IMR-90 (cell line): ENCODE results near the gene FBXO31. TPM values are rescaled to one million over a fixed set of nuclear protein-coding genes. Genes with fewer than 3 reads are reported as not detected.

Experiments
- ATAC-seq: fragments of 200-7000 bp; cut with Tn5 transposase; 2 replicates; pipeline ENCODE4 v1.9.1; 2020; ENCODE audit warnings: low read depth, mild to moderate bottlenecking, moderate library complexity
- BruUV-seq: library from RNA; stranded (reverse); fragments of 400-500 nt; replicated peaks from 2 replicates; lab custom pipeline; 2021; lab: Mats Ljungman, UMichigan
- CTCF ChIA-PET: fragments of 300-600 bp; formaldehyde crosslinking; extraction: SDS; loops from one replicate; lab custom pipeline; 2021; ENCODE audit warnings: antibody characterized with exemption; lab: Yijun Ruan, JAX
- POLR2A ChIA-PET: fragments of 300-600 bp; sonication (Branson Sonifier 250); formaldehyde crosslinking; loops from one replicate; lab custom pipeline; 2022; ENCODE audit warnings: antibody characterized with exemption; ENCODE audit not compliant: unreplicated experiment; lab: Charles Lee
- DNase-seq: peaks from one replicate; pipeline ENCODE4 v3.0.0; 2013
- H2AFZ ChIP-seq: replicated peaks from 2 replicates; pipeline ENCODE3; 2013; ENCODE audit warnings: low read length, mild to moderate bottlenecking; ENCODE audit not compliant: poor library complexity
- H2AK5ac ChIP-seq: 2 replicates; pipeline ENCODE4 v1.6.1; 2013; ENCODE audit warnings: low read depth, low read length, inconsistent platforms
- H2AK9ac ChIP-seq: replicated peaks from 2 replicates; pipeline ENCODE3; 2013; ENCODE audit warnings: mild to moderate bottlenecking, low read depth, low read length, moderate library complexity; ENCODE audit not compliant: poor library complexity
- H2BK120ac ChIP-seq: 2 replicates; pipeline ENCODE4 v1.6.1; 2013; ENCODE audit warnings: low read depth, low read length, inconsistent platforms
- H2BK15ac ChIP-seq: 3 replicates; pipeline ENCODE4 v1.6.1; 2013; ENCODE audit warnings: low read depth, low read length, inconsistent platforms
- H2BK20ac ChIP-seq: 2 replicates; pipeline ENCODE4 v1.6.1; 2013; ENCODE audit warnings: low read depth, mild to moderate bottlenecking, inconsistent platforms, low read length, moderate library complexity
- H2BK5ac ChIP-seq: 2 replicates; pipeline ENCODE4 v1.6.1; 2013; ENCODE audit warnings: mild to moderate bottlenecking, low read depth, low read length, inconsistent platforms; ENCODE audit not compliant: poor library complexity, severe bottlenecking
- H3K14ac ChIP-seq: replicated peaks from 2 replicates; pipeline ENCODE4 v1.6.1; 2013; ENCODE audit warnings: low read depth, low read length, inconsistent platforms
- H3K18ac ChIP-seq: 2 replicates; pipeline ENCODE4 v1.6.1; 2013; ENCODE audit warnings: low read depth, low read length, control low read depth
- H3K23ac ChIP-seq: 2 replicates; pipeline ENCODE4 v1.6.1; 2013; ENCODE audit warnings: low read depth, low read length, inconsistent platforms
- H3K27ac ChIP-seq: 2 replicates; pipeline ENCODE4 v1.5.1; 2013; ENCODE audit warnings: mild to moderate bottlenecking, control low read depth, low read length; ENCODE audit not compliant: insufficient read depth
- H3K27me3 ChIP-seq: 2 replicates; pipeline ENCODE4 v1.6.1; 2013; ENCODE audit warnings: low read length; ENCODE audit not compliant: control insufficient read depth, insufficient read depth
- H3K36me3 ChIP-seq: 2 replicates; pipeline ENCODE4 v1.6.1; 2013; ENCODE audit warnings: low read length, mixed read lengths; ENCODE audit not compliant: control insufficient read depth, insufficient read depth
- H3K4ac ChIP-seq: 2 replicates; pipeline ENCODE4 v1.6.1; 2013; ENCODE audit warnings: low read depth, low read length, inconsistent platforms
- H3K4me1 ChIP-seq: 2 replicates; pipeline ENCODE4 v1.6.1; 2013; ENCODE audit warnings: low read length, mixed read lengths; ENCODE audit not compliant: control insufficient read depth, insufficient read depth
- H3K4me2 ChIP-seq: 2 replicates; pipeline ENCODE4 v1.6.1; 2013; ENCODE audit warnings: low read depth, mild to moderate bottlenecking, control low read depth, low read length, moderate library complexity
- H3K4me3 ChIP-seq: 2 replicates; pipeline ENCODE4 v1.5.1; 2013; ENCODE audit warnings: low read depth, mild to moderate bottlenecking, control low read depth, low read length, moderate library complexity; ENCODE audit not compliant: insufficient read depth
- H3K56ac ChIP-seq: 2 replicates; pipeline ENCODE4 v1.6.1; 2013; ENCODE audit warnings: low read length, inconsistent platforms; ENCODE audit not compliant: insufficient read depth; ENCODE audit errors: extremely low read depth
- H3K79me1 ChIP-seq, 2 experiments: 2 replicates each; pipeline ENCODE4 v1.6.1; 2013; ENCODE audit warnings: low read length in 2 of 2, inconsistent platforms in 1 of 2, low read depth in 1 of 2
- H3K9ac ChIP-seq: 2 replicates; pipeline ENCODE4 v1.6.1; 2013; ENCODE audit warnings: low read depth, low read length, control low read depth
- H3K9me1 ChIP-seq: 2 replicates; pipeline ENCODE4 v1.6.1; 2013; ENCODE audit warnings: low read length, inconsistent platforms; ENCODE audit not compliant: insufficient read depth
- H3K9me3 ChIP-seq: 2 replicates; pipeline ENCODE4 v1.6.1; 2013; ENCODE audit warnings: low read length; ENCODE audit not compliant: control insufficient read depth, insufficient read depth
- H4K20me1 ChIP-seq: 2 replicates; pipeline ENCODE4 v1.6.1; 2013; ENCODE audit warnings: low read length, inconsistent platforms; ENCODE audit not compliant: insufficient read depth
- H4K5ac ChIP-seq: 2 replicates; pipeline ENCODE4 v1.6.1; 2013; ENCODE audit warnings: mild to moderate bottlenecking, low read depth, low read length, control low read depth
- H4K8ac ChIP-seq, 2 experiments: 2 replicates each; pipeline ENCODE4 v1.6.1; 2013; ENCODE audit warnings: low read depth in 2 of 2, low read length in 2 of 2, control low read depth in 1 of 2, inconsistent platforms in 1 of 2
- H4K91ac ChIP-seq: 2 replicates; pipeline ENCODE4 v1.6.1; 2013; ENCODE audit warnings: low read depth, low read length, inconsistent platforms; ENCODE audit not compliant: insufficient read depth
- CEBPB ChIP-seq: IDR thresholded peaks from 2 replicates; pipeline ENCODE4 v1.6.1; 2012; ENCODE audit warnings: low read depth, low read length, improper control_type of control experiment
- CTCF ChIP-seq: conservative IDR thresholded peaks from 2 replicates; pipeline ENCODE4 v1.5.1; 2012; ENCODE audit warnings: mild to moderate bottlenecking, low read depth, low read length, improper control_type of control experiment
- NFE2L2 ChIP-seq: fragments of 150-350 bp; IDR thresholded peaks from 2 replicates; pipeline ENCODE4 v1.6.1; 2016; ENCODE audit warnings: low read depth, mild to moderate bottlenecking, low read length
- POLR2A ChIP-seq: IDR thresholded peaks from 2 replicates; pipeline ENCODE4 v1.6.1; 2012; ENCODE audit warnings: mild to moderate bottlenecking, low read depth, low read length
- RFX5 ChIP-seq: IDR thresholded peaks from 2 replicates; pipeline ENCODE4 v1.8.0; 2012; ENCODE audit warnings: low read depth, mild to moderate bottlenecking, low read length, moderate library complexity
- SMC3 ChIP-seq: fragments of 150-350 bp; IDR thresholded peaks from 2 replicates; pipeline ENCODE4 v1.6.1; 2016; ENCODE audit warnings: low read depth, mild to moderate bottlenecking, antibody characterized with exemption, low read length, moderate library complexity
- WGBS, 2 experiments: methylation state at CpG; one replicate each; pipeline versions ENCODE4 v1.1.5 to v1.1.7; 2013; ENCODE audit warnings: missing lambda C conversion rate in 2 of 2; ENCODE audit not compliant: insufficient read length in 1 of 2; ENCODE audit errors: extremely low coverage in 2 of 2; 5-methylcytosine and 5-hydroxymethylcytosine counted together
- dilution Hi-C: fragments of 300-500 bp; cut with HindIII; formaldehyde crosslinking; loops from one replicate; pipeline ENCODE4 v1.14.3; 2018; ENCODE audit warnings: low sequenced_read_pairs; ENCODE audit not compliant: unreplicated experiment
- in situ Hi-C: fragments of 300-500 bp; cut with MboI; formaldehyde crosslinking; loops from 3 replicates; pipeline ENCODE4 v1.14.3; 2019; ENCODE audit warnings: low sequenced_read_pairs, inconsistent platforms, mixed read lengths
- intact Hi-C: fragments of 100-400 bp; cut with micrococcal nuclease; formaldehyde crosslinking; loops from 2 replicates; pipeline ENCODE4 v1.10.0; 2022
- polyA plus RNA-seq, 3 experiments: library from polyadenylated mRNA; depleted of rRNA; stranded (reverse); fragments of >200 nt; gene quantifications; 2 replicates each; pipeline ENCODE4 v1.2.3, GENCODE V29; 2012; ENCODE audit warnings: low replicate concordance in 1 of 3
- total RNA-seq: library from RNA; depleted of rRNA; stranded (reverse); fragments of >200 nt; gene quantifications from 2 replicates; pipeline ENCODE4 v1.2.3, GENCODE V29; 2012

Gene FBXO31
- total and polyA plus RNA-seq, 2 of the 4 experiments (the other 2 are of a cell fraction): 10.4 to 16.9 TPM

GRCh38 chr16:87329436-87330256 lies 53.9 kb downstream of the FBXO31 start:
- in situ Hi-C loops (loop anchor here (10.0 kb wide), 1 partner anchor 305 kb away; no protein-coding TSS in a partner anchor), intact Hi-C loops (no loop called here), dilution Hi-C loops (no loop called here)
- Histone ChIP-seq H3K4ac (no peak overlapping the region), H2AFZ (no peak overlapping the region), H4K20me1 (peaks cover 14% of the 10 kb centered on the region), H3K23ac (no peak overlapping the region), H2BK5ac (no peak overlapping the region), H3K4me3 (no peak overlapping the region), H3K9ac (no peak overlapping the region), H3K79me1 (peaks cover 0 to 11% of the 10 kb centered on the region in 2 experiments; a peak in 3 of 4 replicates), H3K56ac (no peak overlapping the region), H4K91ac (no peak overlapping the region), H3K9me1 (0 out of 2 replicates have a peak, but pooled peaks cover 3% of the 10 kb centered on the region), H3K4me2 (no peak overlapping the region), H2AK5ac (no peak overlapping the region), H3K36me3 (peaks cover 39% of the 10 kb centered on the region), H3K27ac (no peak overlapping the region), H2AK9ac (no peak overlapping the region), H2BK20ac (no peak overlapping the region), H2BK120ac (no peak overlapping the region), H3K18ac (no peak overlapping the region), H4K8ac (no peak overlapping the region), H3K27me3 (no peaks in the 10 kb centered on the region), H3K4me1 (peaks cover 9% of the 10 kb centered on the region; the same call in 1 of the 2 replicates), H4K5ac (no peak overlapping the region), H2BK15ac (no peak overlapping the region), H3K14ac (no peak overlapping the region), H3K9me3 (no peaks in the 10 kb centered on the region)
- ChIA-PET POLR2A (no interaction called here), CTCF (no interaction called here)
- ATAC-seq: no peak
- TF ChIP-seq NFE2L2 (no peak), RFX5 (no peak), POLR2A (no peak), SMC3 (no peak), CEBPB (no peak), CTCF (no peak)
- BruUV-seq: no TSS peak
- WGBS, 2 experiments: 87% methylated on average over 4 of the region's 20 CpGs; no CpG with 5 or more reads in 1 of the 2 experiments
- DNase-seq: no peak
